ENCODE data around the gene IQCN. TPM values are rescaled to one million over a fixed set of nuclear protein-coding genes. Genes with fewer than 3 reads are reported as not detected.

The IQCN gene
- total RNA-seq, 1 donor from 2014 or later, result 10.4 TPM

DNA sequence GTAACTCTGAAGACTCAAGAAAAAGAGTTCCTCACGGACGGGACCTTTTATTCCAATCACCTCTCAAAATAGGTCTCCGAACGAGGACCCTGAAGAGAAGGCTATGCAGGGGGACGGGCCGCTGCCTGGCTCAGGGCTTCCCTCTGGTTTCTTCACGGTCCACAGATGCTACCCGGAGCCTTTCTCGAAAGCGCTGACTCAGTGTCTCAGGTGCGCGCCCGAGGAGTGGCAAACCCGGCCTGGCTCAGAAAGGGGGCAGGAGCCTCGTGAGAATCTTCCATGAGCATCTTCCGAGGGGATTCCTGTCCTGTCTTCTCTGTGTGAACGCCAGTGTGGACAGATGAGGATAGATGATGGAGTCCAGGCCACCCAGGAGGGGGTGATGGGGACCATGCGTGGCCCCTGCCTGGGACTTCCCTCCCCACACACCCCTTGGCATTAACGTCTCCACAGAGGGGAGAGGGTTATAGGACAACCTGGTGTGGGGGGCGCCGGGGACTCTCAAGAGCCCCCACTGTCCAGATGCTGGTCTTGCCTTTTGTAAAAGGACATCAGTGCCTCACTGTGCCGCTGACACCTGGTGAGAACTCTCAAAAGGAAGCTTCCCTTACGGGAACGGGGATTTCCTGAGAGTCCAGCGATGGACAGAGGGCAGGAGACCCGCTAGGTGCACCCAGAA lies 32.1 kb upstream of the IQCN start:
- Mint-ChIP-seq H3K9me3 (ENCODE audit: unreplicated experiment) (no peaks in the 10 kb centered on the region), H3K27me3 (ENCODE audit: unreplicated experiment) (no peaks in the 10 kb centered on the region), H3K27ac (ENCODE audit: unreplicated experiment) (peak overlapping the region; percentile 100), H3K4me3 (ENCODE audit: unreplicated experiment) (no peak overlapping the region), H3K4me1 (ENCODE audit: unreplicated experiment) (peaks cover 45% of the 10 kb centered on the region), H3K36me3 (ENCODE audit: unreplicated experiment) (peaks cover 5% of the 10 kb centered on the region)
- TF ChIP-seq, protein P1, sequence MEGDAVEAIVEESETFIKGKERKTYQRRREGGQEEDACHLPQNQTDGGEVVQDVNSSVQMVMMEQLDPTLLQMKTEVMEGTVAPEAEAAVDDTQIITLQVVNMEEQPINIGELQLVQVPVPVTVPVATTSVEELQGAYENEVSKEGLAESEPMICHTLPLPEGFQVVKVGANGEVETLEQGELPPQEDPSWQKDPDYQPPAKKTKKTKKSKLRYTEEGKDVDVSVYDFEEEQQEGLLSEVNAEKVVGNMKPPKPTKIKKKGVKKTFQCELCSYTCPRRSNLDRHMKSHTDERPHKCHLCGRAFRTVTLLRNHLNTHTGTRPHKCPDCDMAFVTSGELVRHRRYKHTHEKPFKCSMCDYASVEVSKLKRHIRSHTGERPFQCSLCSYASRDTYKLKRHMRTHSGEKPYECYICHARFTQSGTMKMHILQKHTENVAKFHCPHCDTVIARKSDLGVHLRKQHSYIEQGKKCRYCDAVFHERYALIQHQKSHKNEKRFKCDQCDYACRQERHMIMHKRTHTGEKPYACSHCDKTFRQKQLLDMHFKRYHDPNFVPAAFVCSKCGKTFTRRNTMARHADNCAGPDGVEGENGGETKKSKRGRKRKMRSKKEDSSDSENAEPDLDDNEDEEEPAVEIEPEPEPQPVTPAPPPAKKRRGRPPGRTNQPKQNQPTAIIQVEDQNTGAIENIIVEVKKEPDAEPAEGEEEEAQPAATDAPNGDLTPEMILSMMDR (IDR thresholded peaks at IDR 0.05), result no peak
- no peak for DNase-seq (ENCODE audit: extremely low spot score, unreplicated experiment)

DNA sequence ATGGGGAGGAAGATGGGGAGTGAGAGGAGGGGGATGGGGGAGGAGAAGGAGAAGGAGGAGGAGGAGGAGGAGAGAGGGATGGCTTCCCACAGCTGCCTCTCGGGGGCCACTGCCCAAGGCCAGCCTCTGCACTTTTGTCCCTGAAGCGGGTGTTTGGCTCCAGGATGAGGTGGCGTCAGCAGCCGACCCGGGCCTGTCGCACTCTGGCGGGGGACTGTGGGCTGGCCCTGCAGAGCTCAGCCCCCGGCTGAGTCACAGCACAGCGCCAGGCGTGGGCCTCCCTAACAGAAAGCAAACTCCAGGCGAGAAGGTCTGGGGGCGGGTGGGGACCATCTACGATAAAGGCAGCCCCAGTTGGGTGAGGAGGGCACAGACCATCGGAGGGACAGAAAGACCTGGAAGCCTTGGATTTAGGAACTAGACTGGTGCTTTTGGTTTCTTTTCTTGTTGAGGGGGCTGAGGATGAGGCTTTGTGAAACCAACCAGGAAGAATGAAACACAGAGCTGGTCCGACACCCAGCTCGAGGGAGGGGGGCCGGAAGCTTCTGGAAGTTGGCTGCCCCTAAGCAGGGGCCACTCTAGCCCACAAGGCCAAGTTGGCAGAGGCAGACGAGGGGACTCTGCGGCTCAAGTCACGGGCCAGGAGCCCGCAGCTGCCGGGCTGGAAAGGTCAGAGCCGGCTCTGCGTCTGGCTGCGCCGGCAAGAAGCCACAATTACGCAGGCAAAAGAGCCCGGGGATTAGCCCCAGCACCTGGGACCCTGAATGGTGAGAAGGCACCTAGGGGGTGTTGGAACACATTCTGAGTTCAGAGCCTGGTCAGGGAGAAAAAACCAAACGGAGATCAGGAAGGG lies 30.4 kb upstream of the IQCN start:
- no peaks in the 10 kb centered on the region for H3K9me3 Mint-ChIP-seq (ENCODE audit: unreplicated experiment)
- peaks cover 5% of the 10 kb centered on the region for H3K36me3 Mint-ChIP-seq (ENCODE audit: unreplicated experiment)
- TF ChIP-seq, protein P1 (IDR thresholded peaks at IDR 0.05), result no peak
- no peaks in the 10 kb centered on the region for H3K27me3 Mint-ChIP-seq (ENCODE audit: unreplicated experiment)
- no peak for DNase-seq (ENCODE audit: extremely low spot score, unreplicated experiment)
- H3K4me1 Mint-ChIP-seq (ENCODE audit: unreplicated experiment), result peaks cover 52% of the 10 kb centered on the region
- peak overlapping the region; percentile 100 for H3K27ac Mint-ChIP-seq (ENCODE audit: unreplicated experiment)
- peak overlapping the region; percentile 71 for H3K4me3 Mint-ChIP-seq (ENCODE audit: unreplicated experiment)

DNA sequence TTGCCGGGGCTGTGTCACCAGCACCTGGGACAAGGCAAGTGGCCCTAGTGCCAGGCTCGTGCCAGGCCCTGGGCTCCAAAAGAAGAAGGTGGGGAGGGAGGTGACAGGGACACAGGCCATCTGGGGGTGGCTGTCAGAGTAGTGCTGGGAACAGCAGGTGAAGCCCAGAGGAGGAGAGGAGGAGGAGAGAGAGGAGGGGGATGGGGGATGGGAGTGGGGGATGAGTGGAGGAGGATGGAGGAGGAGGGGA lies 29.9 kb upstream of the IQCN start:
- Mint-ChIP-seq H3K4me1 (ENCODE audit: unreplicated experiment) (peaks cover 52% of the 10 kb centered on the region), H3K27ac (ENCODE audit: unreplicated experiment) (peak overlapping the region; percentile 100), H3K27me3 (ENCODE audit: unreplicated experiment) (no peaks in the 10 kb centered on the region), H3K4me3 (ENCODE audit: unreplicated experiment) (peak overlapping the region; percentile 71), H3K9me3 (ENCODE audit: unreplicated experiment) (no peaks in the 10 kb centered on the region), H3K36me3 (ENCODE audit: unreplicated experiment) (peaks cover 5% of the 10 kb centered on the region)
- TF ChIP-seq, protein P1 (IDR thresholded peaks at IDR 0.05), result no peak
- no peak for DNase-seq (ENCODE audit: extremely low spot score, unreplicated experiment)

DNA sequence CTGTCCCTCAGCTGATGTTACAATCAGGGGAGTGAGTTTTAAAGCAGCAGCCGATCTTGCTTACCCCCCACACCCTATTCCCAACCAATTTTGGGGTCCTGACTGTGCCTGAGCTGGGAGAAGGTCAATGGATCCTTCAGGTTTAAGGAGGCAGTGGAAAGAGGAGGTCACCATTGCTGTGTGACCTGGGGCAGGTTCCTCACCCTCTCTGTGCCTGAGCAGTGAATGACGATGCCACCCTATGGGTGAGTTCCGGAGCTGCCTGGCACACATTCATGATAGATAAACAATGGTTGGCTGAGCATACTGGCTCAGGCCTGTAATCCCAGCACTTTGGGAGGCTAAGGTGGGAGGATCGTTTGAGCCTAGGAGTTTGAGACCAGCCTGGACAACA lies 27.5 kb upstream of the IQCN start:
- Mint-ChIP-seq H3K4me3 (ENCODE audit: unreplicated experiment) (no peak overlapping the region), H3K36me3 (ENCODE audit: unreplicated experiment) (no peaks in the 10 kb centered on the region), H3K27ac (ENCODE audit: unreplicated experiment) (peak overlapping the region; percentile 44), H3K9me3 (ENCODE audit: unreplicated experiment) (no peaks in the 10 kb centered on the region), H3K4me1 (ENCODE audit: unreplicated experiment) (peaks cover 46% of the 10 kb centered on the region), H3K27me3 (ENCODE audit: unreplicated experiment) (no peaks in the 10 kb centered on the region)
- no peak for DNase-seq (ENCODE audit: extremely low spot score, unreplicated experiment)
- TF ChIP-seq, protein P1 (IDR thresholded peaks at IDR 0.05), result no peak

DNA sequence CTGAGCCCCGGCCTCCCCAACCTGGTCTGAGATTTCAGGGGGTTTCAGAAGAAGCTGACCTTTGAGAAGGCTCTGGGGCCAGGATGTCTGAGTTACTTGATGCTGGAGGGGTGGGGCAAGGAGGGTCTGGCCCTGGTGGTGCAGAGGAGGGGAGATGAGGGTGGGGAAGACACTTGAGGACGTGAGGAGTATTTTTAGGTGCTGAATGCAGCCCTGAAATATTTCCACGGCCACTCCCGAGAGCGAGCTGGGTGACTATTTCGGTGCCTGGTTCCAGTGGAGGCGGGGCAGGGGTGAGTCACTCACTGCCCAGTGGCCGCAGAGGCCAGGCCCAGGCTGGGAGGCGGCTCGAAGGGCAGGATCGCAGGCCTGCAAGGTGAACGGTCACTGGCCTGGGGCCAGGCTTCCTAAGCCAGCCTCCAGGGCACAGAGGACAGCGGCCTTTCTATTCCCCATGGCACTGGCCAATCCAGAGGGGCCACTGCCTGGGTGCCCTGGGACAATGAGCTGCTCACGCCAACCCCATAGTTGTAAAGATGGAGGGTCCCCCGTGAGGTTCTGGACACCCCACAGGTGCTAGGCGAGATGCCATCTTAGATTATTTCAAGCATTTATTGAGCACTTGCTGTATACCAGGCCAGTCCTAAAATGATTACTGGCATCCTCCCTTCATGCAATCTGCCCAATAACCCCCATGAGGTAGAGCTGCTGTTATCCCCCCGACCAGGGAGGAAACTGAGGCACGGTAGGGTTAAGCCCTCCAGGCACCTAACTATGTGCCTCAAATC lies 26.9 kb upstream of the IQCN start:
- DNase-seq (ENCODE audit: extremely low spot score, unreplicated experiment), result no peak
- TF ChIP-seq, protein P1 (IDR thresholded peaks at IDR 0.05), result no peak
- H3K4me1 Mint-ChIP-seq (ENCODE audit: unreplicated experiment), result peaks cover 40% of the 10 kb centered on the region
- no peaks in the 10 kb centered on the region for H3K27me3 Mint-ChIP-seq (ENCODE audit: unreplicated experiment)
- H3K9me3 Mint-ChIP-seq (ENCODE audit: unreplicated experiment), result no peaks in the 10 kb centered on the region
- H3K36me3 Mint-ChIP-seq (ENCODE audit: unreplicated experiment), result no peaks in the 10 kb centered on the region
- peak overlapping the region; percentile 47 for H3K27ac Mint-ChIP-seq (ENCODE audit: unreplicated experiment)
- H3K4me3 Mint-ChIP-seq (ENCODE audit: unreplicated experiment), result no peak overlapping the region
